ENCODE measurements around the gene SMR3A.

The SMR3A gene

GRCh38 chr4:70360460-70360859 is at the start of gene SMR3A:
SMR3A (plus strand) TSS chr4:70360760; CDS start chr4:70362116, 1,356 bp downstream.
- no peak for DNase-seq (ENCODE audit: low read depth)

GRCh38 chr4:70313736-70314135 is 46.8 kb upstream of the SMR3A start:
- no peak for DNase-seq (ENCODE audit: low read depth)

GRCh38 chr4:70315928-70316327 is 44.6 kb upstream of the SMR3A start:
- DNase-seq (ENCODE audit: low read depth): no peak

- DNase-seq (ENCODE audit: low read depth): no peak
Observed at GRCh38 chr4:70326052-70326451, 34.5 kb upstream of the SMR3A start.

- DNase-seq (ENCODE audit: low read depth): no peak
Observed at GRCh38 chr4:70334681-70335080, 25.9 kb upstream of the SMR3A start, which contains the start of gene CABS1. CABS1 (plus strand) TSS chr4:70334981; CDS start chr4:70335040, 59 bp downstream.

- DNase-seq (ENCODE audit: low read depth): no peak
Observed at GRCh38 chr4:70336043-70336442, 24.5 kb upstream of the SMR3A start.

GRCh38 chr4:70337886-70338420 is 22.6 kb upstream of the SMR3A start:
- DNase-seq (ENCODE audit: low read depth): no peak

GRCh38 chr4:70356185-70356584 is 4.4 kb upstream of the SMR3A start:
- DNase-seq (ENCODE audit: low read depth): no peak

- DNase-seq (ENCODE audit: low read depth): no peak
Observed at GRCh38 chr4:70359115-70359661, 1.4 kb upstream of the SMR3A start.

GRCh38 chr4:70364002-70364401 is 3.4 kb downstream of the SMR3A start:
- DNase-seq (ENCODE audit: low read depth): no peak

- no peak for DNase-seq (ENCODE audit: low read depth)
Observed at GRCh38 chr4:70365479-70365878, 4.9 kb downstream of the SMR3A start.

- DNase-seq (ENCODE audit: low read depth): no peak
Observed at GRCh38 chr4:70367813-70368212, 7.3 kb downstream of the SMR3A start.

GRCh38 chr4:70371987-70372386 is 11.4 kb downstream of the SMR3A start:
- no peak for DNase-seq (ENCODE audit: low read depth)

- no peak for DNase-seq (ENCODE audit: low read depth)
Observed at GRCh38 chr4:70372760-70373159, 12.2 kb downstream of the SMR3A start.

- DNase-seq (ENCODE audit: low read depth): no peak
Observed at GRCh38 chr4:70380578-70380977, 20.0 kb downstream of the SMR3A start.

GRCh38 chr4:70382691-70383181 is 22.2 kb downstream of the SMR3A start, which contains the start of gene SMR3B:
SMR3B (plus strand) TSS chr4:70383131; CDS start chr4:70384511, 1,380 bp downstream.
- DNase-seq (ENCODE audit: low read depth): no peak

- DNase-seq (ENCODE audit: low read depth): no peak
Observed at GRCh38 chr4:70392057-70392776, 31.7 kb downstream of the SMR3A start.

GRCh38 chr4:70397580-70397979 is 37.0 kb downstream of the SMR3A start, which contains the start of gene OPRPN:
OPRPN (plus strand) TSS chr4:70397940; CDS start chr4:70399286, 1,346 bp downstream.
- no peak for DNase-seq (ENCODE audit: low read depth)

- no peak for DNase-seq (ENCODE audit: low read depth)
Observed at GRCh38 chr4:70399319-70399718, 38.8 kb downstream of the SMR3A start.

GRCh38 chr4:70402762-70403161 is 42.2 kb downstream of the SMR3A start:
- no peak for DNase-seq (ENCODE audit: low read depth)

- DNase-seq (ENCODE audit: low read depth): no peak
Observed at GRCh38 chr4:70405765-70406164, 45.2 kb downstream of the SMR3A start.

Measured in stimulated activated CD4-positive, alpha-beta T cell treated with anti-CD3 and anti-CD28 coated beads, Interleukin-2, amount 100 ng/mL, for 4 hours (primary cell).